Measurements from ENCODE around the gene AGBL1.

- TF ChIP-seq CTCF (conservative IDR thresholded peaks at IDR 0.05 in 1 of 2, IDR thresholded peaks at IDR 0.05 in 1 of 2; ENCODE audit: extremely low read depth in 1 of 2, insufficient read depth in 1 of 2, low read depth in 1 of 2, low read length in 2 of 2) (no peak), EZH2 (IDR thresholded peaks at IDR 0.05; ENCODE audit: borderline replicate concordance, low read length) (no peak)
Observed at GRCh38 chr15:86079508-86080266, at the start of gene AGBL1.
